Measurements from ENCODE around the gene GPR52. TPM values are rescaled to one million over a fixed set of nuclear protein-coding genes. Genes with fewer than 3 reads are reported as not detected.

The GPR52 gene
- polyA plus RNA-seq, 1 donor (not counting 4 experiments of a cell fraction or from before 2014, with no cell fraction given): 0.16 TPM

DNA sequence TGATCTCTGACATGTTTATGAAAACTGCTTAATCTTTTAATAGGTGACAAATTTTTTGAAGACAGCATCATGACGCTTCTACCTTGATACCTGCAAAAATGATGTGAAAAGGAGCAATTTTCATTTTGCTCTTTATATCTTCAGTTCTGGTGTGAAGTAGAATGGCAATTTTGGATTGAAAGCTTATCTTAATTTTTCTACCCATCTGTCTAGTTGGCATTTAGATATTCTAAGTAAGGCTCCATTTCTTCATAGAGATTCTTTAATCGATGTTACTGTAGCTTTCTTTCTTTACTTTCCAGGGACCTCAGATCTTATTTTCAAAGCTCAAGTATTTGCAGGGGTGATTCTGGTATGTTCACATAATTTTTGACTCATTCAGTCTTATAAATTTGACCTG is 32.3 kb upstream of the GPR52 start:
- FAIRE-seq (no peak), DNase-seq (ENCODE audit: low read depth, low spot score) (no peak)
- Histone ChIP-seq H3K36me3 (ENCODE audit: control insufficient read depth in 2 of 2, extremely low read depth in 1 of 2, insufficient read depth in 2 of 2, low read length in 2 of 2) (no peaks in the 10 kb centered on the region), H3K27me3 (ENCODE audit: control insufficient read depth, extremely low read depth, insufficient read depth, low read length) (no peaks in the 10 kb centered on the region), H4K20me1 (ENCODE audit: control insufficient read depth, extremely low read depth, insufficient read depth, low read length) (no peaks in the 10 kb centered on the region), H3K79me2 (ENCODE audit: control insufficient read depth, insufficient read depth, low read length) (peaks cover 2% of the 10 kb centered on the region), H2AFZ (ENCODE audit: control insufficient read depth, low read length) (no peak overlapping the region), H3K9me3 (ENCODE audit: control insufficient read depth, low read depth, low read length) (no peaks in the 10 kb centered on the region), H3K27ac (ENCODE audit: control insufficient read depth, insufficient read depth, low read length) (no peak overlapping the region), H3K9me1 (ENCODE audit: control insufficient read depth, extremely low read depth, insufficient read depth, low read length) (no peaks in the 10 kb centered on the region), H3K4me3 (ENCODE audit: control insufficient read depth in 2 of 3, extremely low read depth in 1 of 3, insufficient read depth in 2 of 3, low read depth in 1 of 3, low read length in 3 of 3) (no peak overlapping the region), H3K9ac (ENCODE audit: control insufficient read depth, extremely low read depth, insufficient read depth, low read length) (no peak overlapping the region), H3K4me2 (ENCODE audit: control insufficient read depth, extremely low read depth, insufficient read depth, low read depth, low read length) (no peak overlapping the region), H3K4me1 (ENCODE audit: control insufficient read depth, extremely low read depth, insufficient read depth, low read length) (no peaks in the 10 kb centered on the region)
- TF ChIP-seq, protein P1, sequence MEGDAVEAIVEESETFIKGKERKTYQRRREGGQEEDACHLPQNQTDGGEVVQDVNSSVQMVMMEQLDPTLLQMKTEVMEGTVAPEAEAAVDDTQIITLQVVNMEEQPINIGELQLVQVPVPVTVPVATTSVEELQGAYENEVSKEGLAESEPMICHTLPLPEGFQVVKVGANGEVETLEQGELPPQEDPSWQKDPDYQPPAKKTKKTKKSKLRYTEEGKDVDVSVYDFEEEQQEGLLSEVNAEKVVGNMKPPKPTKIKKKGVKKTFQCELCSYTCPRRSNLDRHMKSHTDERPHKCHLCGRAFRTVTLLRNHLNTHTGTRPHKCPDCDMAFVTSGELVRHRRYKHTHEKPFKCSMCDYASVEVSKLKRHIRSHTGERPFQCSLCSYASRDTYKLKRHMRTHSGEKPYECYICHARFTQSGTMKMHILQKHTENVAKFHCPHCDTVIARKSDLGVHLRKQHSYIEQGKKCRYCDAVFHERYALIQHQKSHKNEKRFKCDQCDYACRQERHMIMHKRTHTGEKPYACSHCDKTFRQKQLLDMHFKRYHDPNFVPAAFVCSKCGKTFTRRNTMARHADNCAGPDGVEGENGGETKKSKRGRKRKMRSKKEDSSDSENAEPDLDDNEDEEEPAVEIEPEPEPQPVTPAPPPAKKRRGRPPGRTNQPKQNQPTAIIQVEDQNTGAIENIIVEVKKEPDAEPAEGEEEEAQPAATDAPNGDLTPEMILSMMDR (optimal IDR thresholded peaks at IDR 0.05 in 1 of 3, IDR thresholded peaks at IDR 0.05 in 1 of 3, conservative IDR thresholded peaks at IDR 0.05 in 1 of 3; ENCODE audit: extremely low read depth in 1 of 3, insufficient read depth in 2 of 3, low read length in 3 of 3): no peak
- TF ChIP-seq EZH2 (IDR thresholded peaks at IDR 0.05; ENCODE audit: low read length): no peak
- dilution Hi-C loops (cut with MboI; ENCODE audit: extremely low pct_ligation_motif_present, low sequenced_read_pairs): no loop called here

DNA sequence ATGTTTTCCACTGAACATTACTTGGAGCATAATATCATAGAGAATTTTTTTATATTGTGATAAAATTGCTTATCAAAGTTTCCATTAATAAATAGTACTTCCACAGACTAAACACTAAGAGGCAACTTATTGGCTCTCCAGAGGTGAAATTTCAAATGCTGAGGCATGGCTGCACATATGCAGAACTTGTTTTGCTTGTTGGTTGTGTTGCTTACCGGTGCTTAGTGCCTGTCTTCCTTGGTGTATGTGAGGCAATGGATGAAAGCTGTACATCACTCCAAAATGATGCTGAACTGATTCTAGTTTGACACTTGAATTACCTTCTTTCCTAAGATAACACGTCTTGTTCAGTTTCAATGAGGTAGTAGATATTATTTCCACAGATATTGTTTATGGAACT is 29.8 kb upstream of the GPR52 start:
- no peak overlapping the region for H3K27ac ChIP-seq (ENCODE audit: control insufficient read depth, insufficient read depth, low read length)
- no peak for DNase-seq (ENCODE audit: low read depth, low spot score)
- no peak overlapping the region for H3K4me2 ChIP-seq (ENCODE audit: control insufficient read depth, extremely low read depth, insufficient read depth, low read depth, low read length)
- dilution Hi-C loops (cut with MboI; ENCODE audit: extremely low pct_ligation_motif_present, low sequenced_read_pairs): no loop called here
- H4K20me1 ChIP-seq (ENCODE audit: control insufficient read depth, extremely low read depth, insufficient read depth, low read length): no peaks in the 10 kb centered on the region
- no peaks in the 10 kb centered on the region for H3K9me3 ChIP-seq (ENCODE audit: control insufficient read depth, low read depth, low read length)
- no peaks in the 10 kb centered on the region for H3K9me1 ChIP-seq (ENCODE audit: control insufficient read depth, extremely low read depth, insufficient read depth, low read length)
- no peaks in the 10 kb centered on the region for H3K79me2 ChIP-seq (ENCODE audit: control insufficient read depth, insufficient read depth, low read length)
- no peaks in the 10 kb centered on the region for H3K36me3 ChIP-seq (ENCODE audit: control insufficient read depth in 2 of 2, extremely low read depth in 1 of 2, insufficient read depth in 2 of 2, low read length in 2 of 2)
- no peaks in the 10 kb centered on the region for H3K27me3 ChIP-seq (ENCODE audit: control insufficient read depth, extremely low read depth, insufficient read depth, low read length)
- no peak for FAIRE-seq
- H3K4me1 ChIP-seq (ENCODE audit: control insufficient read depth, extremely low read depth, insufficient read depth, low read length): no peaks in the 10 kb centered on the region
- H3K9ac ChIP-seq (ENCODE audit: control insufficient read depth, extremely low read depth, insufficient read depth, low read length): no peak overlapping the region
- no peak overlapping the region for H3K4me3 ChIP-seq (ENCODE audit: control insufficient read depth in 2 of 3, extremely low read depth in 1 of 3, insufficient read depth in 2 of 3, low read depth in 1 of 3, low read length in 3 of 3)
- no peak for TF ChIP-seq EZH2 (IDR thresholded peaks at IDR 0.05; ENCODE audit: low read length)
- TF ChIP-seq, protein P1 (optimal IDR thresholded peaks at IDR 0.05 in 1 of 3, IDR thresholded peaks at IDR 0.05 in 1 of 3, conservative IDR thresholded peaks at IDR 0.05 in 1 of 3; ENCODE audit: extremely low read depth in 1 of 3, insufficient read depth in 2 of 3, low read length in 3 of 3): no peak
- H2AFZ ChIP-seq (ENCODE audit: control insufficient read depth, low read length): no peak overlapping the region

All from keratinocyte (primary cell).